MCF 10A (cell line): ENCODE measurements around the gene NTMT2. TPM values are rescaled to one million over a fixed set of nuclear protein-coding genes. Genes with fewer than 3 reads are reported as not detected.

Experiments
- BruUV-seq: library from RNA; stranded (reverse); fragments of 400-500 nt; replicated peaks from 2 replicates; lab custom pipeline; 2021; lab: Mats Ljungman, UMichigan
- CTCF ChIA-PET: fragments of 300-600 bp; sonication (Branson Sonifier 250); formaldehyde crosslinking; extraction: SDS; loops from one replicate; lab custom pipeline; 2021; ENCODE audit warnings: antibody characterized with exemption, inconsistent platforms; lab: Yijun Ruan, JAX
- POLR2A ChIA-PET: fragments of 300-600, 350-650 bp; sonication (Branson Sonifier 250); formaldehyde crosslinking; extraction: SDS; loops from one replicate; lab custom pipeline; 2020; ENCODE audit warnings: antibody characterized with exemption, inconsistent platforms; lab: Yijun Ruan, JAX
- DNase-seq: peaks from one replicate; pipeline ENCODE4 v3.0.0-alpha.2; 2018; ENCODE audit not compliant: unreplicated experiment
- H3K27ac Mint-ChIP-seq: one replicate; pipeline ENCODE4 v1.8.0; 2022; ENCODE audit warnings: mild to moderate bottlenecking, low read depth, mixed read lengths; ENCODE audit not compliant: unreplicated experiment
- H3K27me3 Mint-ChIP-seq: one replicate; pipeline ENCODE4 v1.8.0; 2022; ENCODE audit warnings: mixed read lengths; ENCODE audit not compliant: insufficient read depth, unreplicated experiment
- H3K36me3 Mint-ChIP-seq: one replicate; pipeline ENCODE4 v1.8.0; 2022; ENCODE audit warnings: mild to moderate bottlenecking, moderate library complexity, mixed read lengths; ENCODE audit not compliant: insufficient read depth, unreplicated experiment
- H3K4me1 Mint-ChIP-seq: one replicate; pipeline ENCODE4 v1.8.0; 2022; ENCODE audit warnings: mixed read lengths; ENCODE audit not compliant: insufficient read depth, unreplicated experiment
- H3K4me3 Mint-ChIP-seq: one replicate; pipeline ENCODE4 v1.8.0; 2022; ENCODE audit warnings: mild to moderate bottlenecking, moderate library complexity, mixed read lengths; ENCODE audit not compliant: unreplicated experiment
- H3K9me3 Mint-ChIP-seq: one replicate; pipeline ENCODE4 v1.8.0; 2022; ENCODE audit warnings: mixed read lengths; ENCODE audit not compliant: unreplicated experiment
- intact Hi-C: fragments of 100-400 bp; cut with micrococcal nuclease; formaldehyde crosslinking; loops from 2 replicates; pipeline ENCODE4 v1.14.1; 2022
- total RNA-seq: library from RNA; stranded (reverse); gene quantifications from 2 replicates; pipeline ENCODE4 v1.2.3, GENCODE V29; 2022
- TF ChIP-seq, protein P1 (sequence below): fragments of 200-600 bp; IDR thresholded peaks from one replicate; pipeline ENCODE4 v1.8.0; 2022; ENCODE audit warnings: antibody characterized with exemption, mild to moderate bottlenecking; ENCODE audit not compliant: unreplicated experiment

The NTMT2 gene
- total RNA-seq, 1 experiment from 2014 or later = not detected

DNA sequence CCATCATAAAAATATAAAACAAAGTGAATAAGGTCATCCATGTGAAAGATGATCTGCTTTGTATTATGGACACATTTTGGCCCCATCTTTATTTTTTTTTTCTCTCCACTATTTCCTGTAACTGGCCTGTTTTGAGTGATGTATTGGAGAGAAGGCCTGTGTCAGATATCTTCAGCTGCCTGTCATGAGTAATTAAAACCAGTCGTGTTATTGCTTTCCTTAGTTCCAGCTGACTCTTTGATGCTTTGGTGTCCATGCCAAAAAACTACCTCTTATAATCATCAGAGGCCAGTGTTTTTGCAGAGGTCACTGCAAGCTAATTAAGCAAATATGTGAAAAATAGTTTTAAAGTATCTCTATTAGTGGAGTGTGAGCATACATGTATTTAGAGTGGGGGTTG, 29.7 kb downstream of the NTMT2 start:
- Mint-ChIP-seq H3K4me3 (no peak overlapping the region), H3K36me3 (no peaks in the 10 kb centered on the region), H3K9me3 (peaks cover 21% of the 10 kb centered on the region), H3K27ac (no peak overlapping the region), H3K4me1 (no peaks in the 10 kb centered on the region), H3K27me3 (no peaks in the 10 kb centered on the region)
- DNase-seq = no peak
- intact Hi-C loops = no loop called here
- POLR2A ChIA-PET = no interaction called here
- TF ChIP-seq, protein P1, sequence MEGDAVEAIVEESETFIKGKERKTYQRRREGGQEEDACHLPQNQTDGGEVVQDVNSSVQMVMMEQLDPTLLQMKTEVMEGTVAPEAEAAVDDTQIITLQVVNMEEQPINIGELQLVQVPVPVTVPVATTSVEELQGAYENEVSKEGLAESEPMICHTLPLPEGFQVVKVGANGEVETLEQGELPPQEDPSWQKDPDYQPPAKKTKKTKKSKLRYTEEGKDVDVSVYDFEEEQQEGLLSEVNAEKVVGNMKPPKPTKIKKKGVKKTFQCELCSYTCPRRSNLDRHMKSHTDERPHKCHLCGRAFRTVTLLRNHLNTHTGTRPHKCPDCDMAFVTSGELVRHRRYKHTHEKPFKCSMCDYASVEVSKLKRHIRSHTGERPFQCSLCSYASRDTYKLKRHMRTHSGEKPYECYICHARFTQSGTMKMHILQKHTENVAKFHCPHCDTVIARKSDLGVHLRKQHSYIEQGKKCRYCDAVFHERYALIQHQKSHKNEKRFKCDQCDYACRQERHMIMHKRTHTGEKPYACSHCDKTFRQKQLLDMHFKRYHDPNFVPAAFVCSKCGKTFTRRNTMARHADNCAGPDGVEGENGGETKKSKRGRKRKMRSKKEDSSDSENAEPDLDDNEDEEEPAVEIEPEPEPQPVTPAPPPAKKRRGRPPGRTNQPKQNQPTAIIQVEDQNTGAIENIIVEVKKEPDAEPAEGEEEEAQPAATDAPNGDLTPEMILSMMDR = no peak
- CTCF ChIA-PET = no interaction called here
- BruUV-seq = no TSS peak

DNA sequence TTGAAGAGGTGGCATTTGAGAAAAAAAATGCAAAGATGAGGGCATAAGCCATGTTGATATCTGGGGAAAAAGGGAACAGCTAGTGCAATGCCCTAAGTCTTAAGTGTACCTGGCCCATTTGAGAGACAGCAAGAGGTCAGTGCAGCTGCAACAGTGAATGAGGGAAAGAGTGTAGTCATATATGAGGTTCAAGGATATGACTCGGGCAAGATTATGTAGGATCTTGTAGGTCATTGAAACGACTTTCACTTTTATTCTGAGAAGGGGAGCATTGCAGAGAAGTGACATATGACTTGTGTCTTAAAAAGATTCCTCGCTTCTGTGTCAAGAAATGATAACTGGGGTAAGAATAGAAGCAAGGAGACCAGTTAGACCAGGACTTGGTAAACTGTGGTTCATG, 31.0 kb downstream of the NTMT2 start:
- Mint-ChIP-seq H3K4me1 (no peaks in the 10 kb centered on the region), H3K36me3 (no peaks in the 10 kb centered on the region), H3K4me3 (no peak overlapping the region), H3K9me3 (peaks cover 11% of the 10 kb centered on the region), H3K27me3 (no peaks in the 10 kb centered on the region), H3K27ac (no peak overlapping the region)
- POLR2A ChIA-PET = no interaction called here
- no peak for DNase-seq
- intact Hi-C loops = no loop called here
- BruUV-seq = no TSS peak
- TF ChIP-seq, protein P1 = no peak
- CTCF ChIA-PET = interaction anchor here (0.6 to 0.7 kb wide), 2 partner anchors 13 to 21 kb away, joined by 3 to 4 read pairs; no protein-coding TSS in a partner anchor

DNA sequence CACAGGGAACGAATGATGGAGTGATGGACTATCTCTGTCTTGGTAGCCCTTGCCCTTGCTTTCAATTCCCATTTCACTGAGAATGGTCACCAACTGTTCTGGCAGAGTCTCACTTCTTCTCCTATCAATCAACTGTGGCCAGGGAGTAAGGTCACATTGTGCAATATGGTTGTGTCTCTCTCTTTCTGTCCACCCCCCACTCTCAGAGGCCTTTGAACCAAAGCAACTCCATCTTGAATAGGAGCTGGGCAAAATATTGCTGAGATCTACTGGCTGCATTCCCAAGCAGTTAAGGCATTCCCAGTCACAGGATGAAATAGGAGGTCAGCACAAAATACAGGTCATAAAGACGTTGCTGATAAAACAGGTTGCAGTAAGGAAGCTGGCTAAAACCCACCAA, 36.7 kb downstream of the NTMT2 start:
- Mint-ChIP-seq H3K27me3 (no peaks in the 10 kb centered on the region), H3K36me3 (no peaks in the 10 kb centered on the region), H3K4me3 (no peak overlapping the region), H3K27ac (no peak overlapping the region), H3K9me3 (no peaks in the 10 kb centered on the region), H3K4me1 (no peaks in the 10 kb centered on the region)
- intact Hi-C loops = no loop called here
- no peak for DNase-seq
- BruUV-seq = no TSS peak
- CTCF ChIA-PET = no interaction called here
- POLR2A ChIA-PET = no interaction called here
- TF ChIP-seq, protein P1 = no peak

DNA sequence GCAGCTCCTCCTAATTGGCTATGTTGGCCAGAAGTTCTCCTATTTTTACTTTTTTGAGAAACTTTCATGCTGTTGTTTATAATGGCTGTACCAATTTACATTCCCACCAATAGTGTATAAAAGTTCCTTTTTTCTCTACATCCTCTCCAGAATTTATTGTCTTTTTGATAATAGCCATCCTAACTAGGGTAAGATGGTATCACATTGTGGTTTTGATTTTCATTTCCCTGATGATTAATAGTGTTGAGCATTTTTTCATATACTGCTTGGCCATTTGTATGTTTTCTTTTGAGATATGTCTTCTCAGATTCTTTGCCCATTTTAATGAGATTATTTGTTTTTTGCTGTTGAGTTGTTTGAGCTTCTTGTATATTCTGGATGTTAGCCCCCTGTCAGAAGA, 46.8 kb downstream of the NTMT2 start:
- Mint-ChIP-seq H3K36me3 (no peaks in the 10 kb centered on the region), H3K27ac (no peak overlapping the region)

More for the DNA sequence above, 46.8 kb downstream of the NTMT2 start:
- no peak for DNase-seq
- BruUV-seq = no TSS peak
- Mint-ChIP-seq H3K4me1 (no peaks in the 10 kb centered on the region), H3K4me3 (no peak overlapping the region), H3K9me3 (peaks cover 8% of the 10 kb centered on the region), H3K27me3 (no peaks in the 10 kb centered on the region)
- CTCF ChIA-PET = no interaction called here
- intact Hi-C loops = no loop called here
- TF ChIP-seq, protein P1 = no peak
- POLR2A ChIA-PET = no interaction called here
